HepG2 (cell line): ENCODE results near the gene TEKTIP1.

ENCODE experiments used
- AFF4 ChIP-seq: sonication (generic); formaldehyde crosslinking; IDR thresholded peaks from 2 replicates; pipeline ENCODE4 v1.4.0; 2020; ENCODE audit warnings: missing genetic modification reagents
- ESRRA ChIP-seq: sonication (generic); formaldehyde crosslinking; IDR thresholded peaks from 2 replicates; pipeline ENCODE4 v1.5.1; 2020; ENCODE audit warnings: mild to moderate bottlenecking, low read depth, missing genetic modification reagents
- FOXC1 ChIP-seq: sonication (generic); formaldehyde crosslinking; IDR thresholded peaks from 2 replicates; pipeline ENCODE4 v1.8.0; 2022; ENCODE audit warnings: mild to moderate bottlenecking, missing genetic modification reagents, borderline replicate concordance
- NFE2 ChIP-seq: sonication (generic); formaldehyde crosslinking; IDR thresholded peaks from 2 replicates; pipeline ENCODE4 v1.4.0; 2020; ENCODE audit warnings: missing genetic modification reagents
- NR3C1 ChIP-seq: sonication (generic); formaldehyde crosslinking; IDR thresholded peaks from 2 replicates; pipeline ENCODE4 v1.4.0; 2020; ENCODE audit warnings: missing genetic modification reagents
- POLR2G ChIP-seq: fragments of 200-400 bp; formaldehyde crosslinking; IDR thresholded peaks from 2 replicates; pipeline ENCODE4 v1.6.1; 2018; ENCODE audit warnings: mild to moderate bottlenecking, low read depth, low read length, moderate library complexity
- TCF12 ChIP-seq, 2 experiments: fragments of 450-650 bp in 1 of 2; sonication (generic) in 1 of 2; formaldehyde crosslinking in 1 of 2; IDR thresholded peaks; 2 replicates each; pipeline versions ENCODE4 v1.6.1 to v1.8.0; 2017 to 2022; ENCODE audit warnings: antibody characterized with exemption in 1 of 2, mild to moderate bottlenecking in 1 of 2, missing genetic modification reagents in 1 of 2, moderate library complexity in 1 of 2

- TF ChIP-seq TCF12 (IDR thresholded peaks at IDR 0.05) (no peak), TCF12 (CRISPR knock-in tag; IDR thresholded peaks at IDR 0.05) (no peak), AFF4 (no peak), NR3C1 (CRISPR knock-in tag) (no peak), ESRRA (no peak), NFE2 (CRISPR knock-in tag) (no peak), FOXC1 (CRISPR knock-in tag) (no peak), POLR2G (no peak)
These were observed 3.8 kb upstream of the TEKTIP1 start for GRCh38 chr19:3535235-3535535.
